HG03442 (cell line): Measurements from ENCODE around the gene GRIK3.

ENCODE experiments used
- ATAC-seq: cut with Tn5 transposase; IDR thresholded peaks from one replicate; pipeline ENCODE4 v1.9.1; 2021; ENCODE audit warnings: mild to moderate bottlenecking, moderate library complexity; ENCODE audit not compliant: unreplicated experiment

GRIK3 gene

GRCh38 chr1:36835696-36836095, 198.6 kb downstream of the GRIK3 start:
- no peak for ATAC-seq

- no peak for ATAC-seq
Observed at GRCh38 chr1:36835017-36835695, 199.2 kb downstream of the GRIK3 start.

GRCh38 chr1:36834586-36834985, 199.7 kb downstream of the GRIK3 start:
- no peak for ATAC-seq

GRCh38 chr1:36831186-36831810, 203.0 kb downstream of the GRIK3 start:
- ATAC-seq = no peak

DNA sequence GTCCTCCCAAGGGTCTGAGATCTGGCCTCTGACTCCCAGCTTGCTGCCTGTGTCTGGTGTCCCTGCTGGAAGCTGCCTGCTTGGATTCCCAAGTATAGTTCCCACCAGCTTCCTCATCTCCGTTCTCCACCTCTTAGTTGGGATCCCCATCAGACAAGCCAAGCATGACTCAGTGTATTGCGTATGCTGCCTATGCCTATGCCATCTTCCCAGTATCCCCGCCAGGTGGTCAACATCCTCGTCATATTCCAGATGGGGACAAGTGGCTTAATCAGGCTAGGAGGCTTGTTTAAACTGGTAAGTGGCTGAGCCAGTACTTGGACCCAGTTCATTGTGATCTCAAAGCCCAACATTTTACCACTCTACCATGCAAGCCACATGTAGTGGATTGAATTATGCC, 204.4 kb downstream of the GRIK3 start:
- ATAC-seq = no peak

- ATAC-seq = no peak
Observed at GRCh38 chr1:36829066-36829465, 205.2 kb downstream of the GRIK3 start.

DNA sequence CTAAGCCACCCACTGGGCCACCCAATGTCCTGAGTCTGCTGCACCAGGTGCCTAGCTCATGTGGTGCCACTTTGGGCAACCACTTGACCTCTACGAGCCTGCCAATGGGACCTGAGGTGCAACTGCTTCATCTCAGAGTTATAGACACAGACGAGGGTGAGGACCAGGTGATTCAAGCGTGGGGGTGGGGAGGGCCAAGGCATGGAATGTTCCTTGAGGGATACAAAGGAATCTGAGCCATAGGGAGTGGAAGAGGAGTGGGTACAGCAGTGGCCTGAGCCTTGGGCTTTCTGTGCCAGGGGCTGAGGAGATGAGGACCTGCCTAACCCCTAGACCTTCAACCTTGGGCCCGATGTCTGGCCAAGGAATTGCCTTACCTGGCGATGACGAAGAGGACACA, 209.1 kb downstream of the GRIK3 start:
- ATAC-seq = no peak

- ATAC-seq = no peak
Observed at GRCh38 chr1:36824390-36824861, 209.9 kb downstream of the GRIK3 start.

DNA sequence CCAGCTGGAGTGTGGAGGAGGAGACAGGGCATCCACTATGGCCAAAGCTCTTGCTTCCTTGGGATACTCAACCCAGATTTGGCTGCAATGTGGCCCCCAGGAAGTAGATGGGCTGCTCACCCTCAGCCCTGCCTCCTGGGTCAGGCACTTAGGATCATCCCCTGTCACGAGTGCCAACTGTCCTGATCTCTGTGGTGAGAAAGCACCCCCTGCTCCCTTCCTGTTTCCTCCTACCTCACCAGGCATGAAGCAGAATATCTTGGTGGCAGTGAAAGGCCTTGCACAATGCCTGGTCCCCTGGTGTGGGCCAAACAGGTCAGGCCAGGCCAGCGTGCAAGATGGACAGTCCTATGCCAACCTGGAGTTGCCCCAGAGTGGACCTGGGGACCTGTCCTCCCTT, 211.7 kb downstream of the GRIK3 start:
- no peak for ATAC-seq

DNA sequence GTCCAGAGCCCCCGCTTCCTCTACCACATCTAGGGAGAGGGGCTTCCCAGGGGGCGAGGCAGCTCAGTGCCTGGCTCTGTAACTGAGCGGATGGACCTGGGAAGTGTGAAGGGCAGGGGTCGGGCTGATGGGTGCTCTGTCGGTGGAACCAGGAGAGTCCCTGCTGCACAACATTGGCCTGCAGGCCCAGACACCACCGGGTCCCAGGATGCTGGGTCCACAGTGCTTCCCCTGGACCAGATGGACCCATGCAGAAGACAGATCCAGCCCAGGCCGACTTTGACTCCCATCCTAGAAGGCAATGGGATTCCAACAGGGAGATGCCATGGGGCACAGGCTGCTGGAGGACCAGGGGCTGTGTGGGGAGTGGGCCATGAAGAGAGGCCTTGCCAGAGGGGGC, 212.9 kb downstream of the GRIK3 start:
- no peak for ATAC-seq

- ATAC-seq = no peak
Observed at GRCh38 chr1:36818771-36819170, 215.5 kb downstream of the GRIK3 start.

DNA sequence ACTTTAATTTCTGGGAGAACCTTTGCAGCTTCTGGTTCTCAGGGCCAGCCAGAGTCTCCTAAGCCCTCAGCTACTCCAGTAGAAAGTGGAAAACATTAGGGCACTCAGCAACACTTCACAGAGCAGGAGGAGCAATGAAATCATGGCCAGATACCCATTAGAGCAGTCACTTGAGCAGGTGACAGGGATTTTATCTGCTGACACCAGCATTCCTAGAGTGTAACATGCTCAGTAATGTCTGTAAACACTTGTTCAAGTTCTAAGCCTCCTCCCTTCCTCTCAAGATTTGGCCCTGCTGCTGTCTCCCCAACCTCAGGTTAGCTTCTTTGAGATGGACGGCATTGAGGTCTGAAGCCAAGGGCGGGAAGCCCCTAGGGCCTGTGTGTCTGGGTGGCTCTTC, 218.0 kb downstream of the GRIK3 start:
- no peak for ATAC-seq

DNA sequence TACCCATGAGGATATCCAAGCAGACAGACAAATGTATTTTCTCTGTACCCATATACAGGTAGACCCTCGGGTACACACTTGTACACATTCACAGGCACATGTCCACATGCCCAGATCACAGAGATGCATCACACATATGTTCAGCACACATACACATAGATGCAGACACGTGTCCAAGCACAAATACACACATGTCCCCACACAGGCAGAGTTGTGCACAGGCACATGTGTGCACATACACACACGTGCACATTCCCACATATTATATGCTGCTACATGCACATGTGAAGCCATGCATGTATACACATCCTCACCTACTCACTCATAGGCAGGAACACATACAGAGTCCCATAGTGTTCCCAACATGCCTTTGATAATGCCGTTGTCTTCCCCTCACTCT, 219.5 kb downstream of the GRIK3 start:
- no peak for ATAC-seq

DNA sequence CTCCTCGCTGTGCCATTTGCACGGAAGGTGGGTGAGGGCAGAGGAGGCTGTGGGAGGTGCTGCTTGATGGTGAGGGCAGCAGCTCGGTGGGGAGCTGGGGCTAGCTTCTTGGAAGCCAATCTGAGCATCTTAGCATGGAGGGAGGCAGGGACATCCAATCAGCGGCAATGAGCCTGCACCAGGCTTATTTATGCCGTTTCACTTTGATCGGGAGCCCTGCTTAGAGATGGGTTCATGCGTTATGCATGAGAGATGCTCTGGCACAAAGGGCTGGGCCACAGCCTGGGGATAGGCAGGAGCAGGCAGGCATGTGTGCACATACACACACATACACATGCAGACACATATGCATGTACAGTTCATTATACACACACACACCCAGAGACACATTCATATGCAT, 220.2 kb downstream of the GRIK3 start:
- ATAC-seq = no peak

DNA sequence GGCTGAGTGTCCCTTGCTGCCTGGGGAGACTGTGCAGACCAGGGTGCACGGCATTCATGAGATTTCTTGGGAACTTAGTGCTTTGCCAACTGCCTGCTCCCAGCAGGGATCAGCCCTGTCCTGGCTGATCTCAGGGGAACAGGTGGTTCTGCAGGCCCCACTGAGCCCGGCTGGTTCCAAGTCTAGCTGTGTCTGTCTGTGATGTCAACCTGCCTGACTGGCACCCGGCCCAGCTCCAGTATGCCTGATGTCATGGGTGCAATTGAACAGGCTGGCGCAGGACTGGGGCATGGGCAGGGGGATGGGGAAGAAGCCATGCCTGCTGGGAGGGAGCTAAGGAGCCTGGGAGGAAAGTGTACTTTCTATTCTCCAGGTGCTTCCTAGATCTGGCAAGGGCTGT, 227.1 kb downstream of the GRIK3 start:
- ATAC-seq = no peak

- ATAC-seq = no peak
Observed at GRCh38 chr1:36805979-36806640, 228.2 kb downstream of the GRIK3 start.

- ATAC-seq = no peak
Observed at GRCh38 chr1:36804669-36805314, 229.5 kb downstream of the GRIK3 start.

DNA sequence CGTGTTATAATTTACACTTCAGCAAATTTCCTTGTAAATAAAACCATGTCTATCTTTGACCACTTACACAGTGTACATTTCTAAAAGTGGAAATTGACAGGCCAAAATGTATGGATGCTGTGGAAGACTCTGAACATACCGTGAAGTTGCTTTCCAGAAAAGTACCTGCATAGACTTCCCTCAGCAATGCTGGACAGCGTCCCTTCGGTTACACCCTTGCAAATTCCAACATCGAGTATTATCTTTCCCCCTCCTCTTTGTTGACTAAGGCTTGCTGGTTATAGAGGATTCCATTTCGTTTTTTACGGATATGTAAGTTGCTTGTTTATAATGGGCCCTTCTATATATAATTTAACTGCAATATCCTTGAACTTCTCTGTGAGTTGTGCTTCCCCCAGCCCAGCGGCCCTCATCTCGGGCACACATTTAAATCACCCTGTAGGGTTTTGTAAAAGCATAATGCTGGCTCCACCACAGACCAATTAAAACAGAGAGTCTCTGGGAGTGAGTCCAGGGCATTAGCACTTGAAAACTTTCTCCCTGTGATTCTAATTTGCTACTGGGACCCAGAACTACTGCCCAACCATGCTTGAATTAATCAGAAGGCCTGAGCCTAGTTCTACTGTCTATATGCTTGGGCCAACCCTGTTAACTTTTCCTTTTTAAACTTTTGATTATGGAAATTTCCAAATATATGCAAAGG, 230.3 kb downstream of the GRIK3 start:
- no peak for ATAC-seq

DNA sequence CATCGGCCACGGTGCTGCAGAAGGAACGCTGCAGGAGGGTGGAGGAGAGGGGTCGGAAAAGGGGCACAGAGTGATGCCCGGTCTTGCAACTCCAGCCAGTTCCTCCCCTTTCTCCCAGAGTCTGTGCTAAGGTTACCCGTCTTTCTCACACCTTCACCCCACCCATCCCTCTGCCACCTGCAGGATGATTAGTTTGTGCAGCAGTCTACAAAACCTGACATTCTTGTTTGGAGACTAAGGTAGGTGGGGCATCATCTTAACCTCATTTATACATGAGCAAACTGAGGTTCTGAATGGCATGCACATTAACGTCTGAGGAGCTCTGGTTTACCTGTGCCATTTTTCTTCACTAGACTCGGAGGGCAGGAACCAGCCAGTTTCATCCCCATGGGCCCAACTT, 232.3 kb downstream of the GRIK3 start:
- ATAC-seq = no peak

DNA sequence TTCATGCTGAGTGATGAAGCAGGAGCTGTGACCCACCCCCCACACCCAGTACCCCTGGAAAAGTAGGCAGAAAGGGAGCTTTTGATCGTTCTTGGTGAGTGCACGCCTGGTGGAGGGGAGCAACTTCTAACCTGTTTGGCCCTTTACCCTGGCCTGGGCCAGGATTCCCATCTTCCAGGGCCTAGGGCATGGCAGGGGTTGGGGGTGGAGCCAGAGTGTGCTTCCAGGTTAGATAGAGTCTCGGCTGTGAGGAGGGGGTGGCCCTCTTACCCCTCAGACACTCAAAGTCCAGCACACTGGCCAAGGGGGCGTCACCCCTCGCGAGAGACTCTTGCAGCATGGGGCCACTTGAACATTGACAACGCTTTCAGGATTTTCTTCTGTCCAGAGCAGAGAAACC, 236.6 kb downstream of the GRIK3 start:
- ATAC-seq = no peak

- no peak for ATAC-seq
Observed at GRCh38 chr1:36796733-36797132, 237.6 kb downstream of the GRIK3 start.
